Measurements from ENCODE around the gene SLC10A2.
"Not testable (repeated sequence)": the region's sequence is repeated elsewhere in the genome, so short reads cannot be mapped to it uniquely, and the experiment has no call there.

Gene SLC10A2

GRCh38 chr13:103066079-103066780 is at the start of gene SLC10A2:
Gene SLC10A2, minus strand, starts transcription at chr13:103066417. Its CDS starts 168 bp downstream, at chr13:103066249.
- H3K9ac ChIP-seq: no peak within 1 kb of the TSS
- H3K4me2 ChIP-seq: no peak within 1 kb of the TSS
- H3K27ac ChIP-seq: no peak within 1 kb of the TSS
- TF ChIP-seq Cebpa-rat (IDR thresholded peaks at IDR 0.05): no peak
- no peaks in the 10 kb centered on the region for H3K27me3 ChIP-seq
- no peaks in the 10 kb centered on the region for H3K9me3 ChIP-seq
- H4K20me1 ChIP-seq: no peaks in the 10 kb centered on the region
- H3K4me3 ChIP-seq: no peak within 1 kb of the TSS
- H3K4me1 ChIP-seq: no peaks in the 10 kb centered on the region; the same call in 1 of the 2 replicates
- H3K36me3 ChIP-seq: no peaks in the 10 kb centered on the region

- no peak for TF ChIP-seq Cebpa-rat (IDR thresholded peaks at IDR 0.05)
- H3K4me1 ChIP-seq: peaks cover under 1% of the 10 kb centered on the region; the same call in 1 of the 2 replicates
- no peaks in the 10 kb centered on the region for H4K20me1 ChIP-seq
- H3K27me3 ChIP-seq: no peaks in the 10 kb centered on the region
- no peak overlapping the region for H3K9ac ChIP-seq
- no peak overlapping the region for H3K27ac ChIP-seq
- H3K4me3 ChIP-seq: no peak overlapping the region
- H3K9me3 ChIP-seq: no peaks in the 10 kb centered on the region; the same call in 1 of the 2 replicates
- no peak overlapping the region for H3K4me2 ChIP-seq
- no peaks in the 10 kb centered on the region for H3K36me3 ChIP-seq
Measured at GRCh38 chr13:103107580-103107979, 41.4 kb upstream of the SLC10A2 start.

- H4K20me1 ChIP-seq: no peaks in the 10 kb centered on the region
- peaks cover 13% of the 10 kb centered on the region; the same call in 1 of the 2 replicates for H3K4me1 ChIP-seq
- no peak overlapping the region for H3K9ac ChIP-seq
- no peak overlapping the region for H3K4me2 ChIP-seq
- no peak for TF ChIP-seq Cebpa-rat (IDR thresholded peaks at IDR 0.05)
- no peak overlapping the region for H3K27ac ChIP-seq
- H3K9me3 ChIP-seq: no peaks in the 10 kb centered on the region; the same call in 1 of the 2 replicates
- no peaks in the 10 kb centered on the region for H3K36me3 ChIP-seq
- no peaks in the 10 kb centered on the region for H3K27me3 ChIP-seq
- no peak overlapping the region for H3K4me3 ChIP-seq
Measured at GRCh38 chr13:103104340-103104739, 38.1 kb upstream of the SLC10A2 start.

- H3K4me1 ChIP-seq: peaks cover 13% of the 10 kb centered on the region; the same call in 1 of the 2 replicates
- not testable (repeated sequence) for H3K9ac ChIP-seq, H3K9me3 ChIP-seq, H3K27ac ChIP-seq, H3K27me3 ChIP-seq, H3K4me3 ChIP-seq, H4K20me1 ChIP-seq, H3K36me3 ChIP-seq, H3K4me2 ChIP-seq
Measured at GRCh38 chr13:103103456-103103855, 37.2 kb upstream of the SLC10A2 start.

- Histone ChIP-seq H4K20me1 (no peaks in the 10 kb centered on the region), H3K36me3 (no peaks in the 10 kb centered on the region), H3K9me3 (no peaks in the 10 kb centered on the region; the same call in 1 of the 2 replicates), H3K9ac (no peak overlapping the region), H3K27me3 (no peaks in the 10 kb centered on the region), H3K4me3 (no peak overlapping the region), H3K4me2 (no peak overlapping the region), H3K27ac (no peak overlapping the region), H3K4me1 (peaks cover 13% of the 10 kb centered on the region; the same call in 1 of the 2 replicates)
- TF ChIP-seq Cebpa-rat (IDR thresholded peaks at IDR 0.05): no peak
Measured at GRCh38 chr13:103102482-103102881, 36.3 kb upstream of the SLC10A2 start.

- no peaks in the 10 kb centered on the region for H4K20me1 ChIP-seq
- H3K27ac ChIP-seq: no peak overlapping the region
- no peak for TF ChIP-seq Cebpa-rat (IDR thresholded peaks at IDR 0.05)
- no peaks in the 10 kb centered on the region; the same call in 1 of the 2 replicates for H3K9me3 ChIP-seq
- H3K9ac ChIP-seq: no peak overlapping the region
- no peaks in the 10 kb centered on the region for H3K36me3 ChIP-seq
- no peaks in the 10 kb centered on the region for H3K27me3 ChIP-seq
- H3K4me1 ChIP-seq: peaks cover 13% of the 10 kb centered on the region; the same call in 1 of the 2 replicates
- no peak overlapping the region for H3K4me2 ChIP-seq
- no peak overlapping the region for H3K4me3 ChIP-seq
Measured at GRCh38 chr13:103101901-103102300, 35.7 kb upstream of the SLC10A2 start.

GRCh38 chr13:103101500-103101899 is 35.3 kb upstream of the SLC10A2 start:
- no peaks in the 10 kb centered on the region for H3K36me3 ChIP-seq

GRCh38 chr13:103100830-103101229 is 34.6 kb upstream of the SLC10A2 start:
- Histone ChIP-seq H3K36me3 (no peaks in the 10 kb centered on the region), H3K27ac (no peak overlapping the region), H3K4me2 (no peak overlapping the region), H3K9ac (no peak overlapping the region), H3K27me3 (no peaks in the 10 kb centered on the region), H4K20me1 (no peaks in the 10 kb centered on the region), H3K4me1 (peaks cover 13% of the 10 kb centered on the region; the same call in 1 of the 2 replicates), H3K9me3 (no peaks in the 10 kb centered on the region; the same call in 1 of the 2 replicates), H3K4me3 (no peak overlapping the region)
- TF ChIP-seq Cebpa-rat (IDR thresholded peaks at IDR 0.05): no peak

More at GRCh38 chr13:103101500-103101899, 35.3 kb upstream of the SLC10A2 start:
- Histone ChIP-seq H3K27me3 (no peaks in the 10 kb centered on the region), H3K27ac (no peak overlapping the region), H3K9ac (no peak overlapping the region), H4K20me1 (no peaks in the 10 kb centered on the region), H3K4me1 (peaks cover 13% of the 10 kb centered on the region; the same call in 1 of the 2 replicates), H3K4me2 (no peak overlapping the region), H3K4me3 (no peak overlapping the region), H3K9me3 (no peaks in the 10 kb centered on the region; the same call in 1 of the 2 replicates)
- no peak for TF ChIP-seq Cebpa-rat (IDR thresholded peaks at IDR 0.05)

- TF ChIP-seq Cebpa-rat (IDR thresholded peaks at IDR 0.05): no peak
Measured at GRCh38 chr13:103099722-103100293, 33.6 kb upstream of the SLC10A2 start.

GRCh38 chr13:103098535-103098934 is 32.3 kb upstream of the SLC10A2 start:
- Histone ChIP-seq H3K9ac (no peak overlapping the region), H3K9me3 (peaks cover 11% of the 10 kb centered on the region), H3K4me3 (no peak overlapping the region), H3K27me3 (no peaks in the 10 kb centered on the region), H3K4me1 (peaks cover 13% of the 10 kb centered on the region; the same call in 1 of the 2 replicates), H4K20me1 (no peaks in the 10 kb centered on the region), H3K4me2 (no peak overlapping the region), H3K27ac (no peak overlapping the region), H3K36me3 (no peaks in the 10 kb centered on the region)
- TF ChIP-seq Cebpa-rat (IDR thresholded peaks at IDR 0.05): no peak

More at GRCh38 chr13:103099722-103100293, 33.6 kb upstream of the SLC10A2 start:
- H3K4me2 ChIP-seq: no peak overlapping the region
- no peak overlapping the region for H3K9ac ChIP-seq
- no peaks in the 10 kb centered on the region for H3K36me3 ChIP-seq
- no peak overlapping the region for H3K4me3 ChIP-seq
- peaks cover 13% of the 10 kb centered on the region; the same call in 1 of the 2 replicates for H3K4me1 ChIP-seq
- no peaks in the 10 kb centered on the region for H4K20me1 ChIP-seq
- H3K9me3 ChIP-seq: no peaks in the 10 kb centered on the region; the same call in 1 of the 2 replicates
- no peak overlapping the region for H3K27ac ChIP-seq
- H3K27me3 ChIP-seq: no peaks in the 10 kb centered on the region
